Stimulated activated CD4-positive, alpha-beta T cell treated with anti-CD3 and anti-CD28 coated beads, Interleukin-15, amount 100 ng/mL, for 48 hours (primary cell): ENCODE data around the gene ARF4.
A peak's percentile ranks its signal among the peaks of the same experiment; 100 is the strongest.

Source experiments
- DNase-seq, 2 donors: peaks; one replicate each; pipeline ENCODE4 v3.0.0-alpha.2; 2020; ENCODE audit warnings: low read depth in 2 of 2

Gene ARF4

GRCh38 chr3:57582474-57583168 lies 14.5 kb downstream of the ARF4 start:
- DNase-seq = no peak

- DNase-seq = no peak
These were observed 19.3 kb downstream of the ARF4 start for GRCh38 chr3:57577801-57578200.

DNA sequence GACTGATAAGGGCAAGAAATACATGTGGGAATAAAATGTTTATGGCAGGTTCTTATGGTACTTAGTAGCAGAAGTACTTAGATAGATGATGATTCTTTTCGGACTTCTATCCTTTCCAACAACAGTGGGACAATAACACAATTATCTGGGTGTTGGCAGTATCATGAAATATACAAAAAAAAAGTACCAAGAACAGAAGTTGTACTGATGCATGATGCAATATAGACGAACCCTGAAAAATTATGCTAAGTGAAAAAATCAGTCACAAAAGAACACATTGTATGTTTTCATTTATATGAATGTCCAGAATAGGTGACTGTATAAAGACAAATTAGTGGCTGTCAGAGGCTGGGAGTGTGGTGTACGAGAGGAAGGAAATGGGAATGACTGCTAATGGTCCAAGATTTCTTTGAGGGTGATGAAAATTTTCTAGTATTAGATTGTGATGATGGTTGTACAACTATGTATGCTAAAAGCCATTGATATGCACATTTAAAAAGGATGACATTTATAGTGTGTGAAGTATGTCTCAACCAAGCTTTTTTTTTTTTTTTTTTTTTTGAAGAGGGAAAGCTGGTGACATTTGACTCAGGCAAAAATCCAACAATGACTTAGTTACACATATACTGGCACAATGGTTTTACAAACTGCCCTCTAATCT lies 21.0 kb downstream of the ARF4 start:
- DNase-seq = no peak

DNA sequence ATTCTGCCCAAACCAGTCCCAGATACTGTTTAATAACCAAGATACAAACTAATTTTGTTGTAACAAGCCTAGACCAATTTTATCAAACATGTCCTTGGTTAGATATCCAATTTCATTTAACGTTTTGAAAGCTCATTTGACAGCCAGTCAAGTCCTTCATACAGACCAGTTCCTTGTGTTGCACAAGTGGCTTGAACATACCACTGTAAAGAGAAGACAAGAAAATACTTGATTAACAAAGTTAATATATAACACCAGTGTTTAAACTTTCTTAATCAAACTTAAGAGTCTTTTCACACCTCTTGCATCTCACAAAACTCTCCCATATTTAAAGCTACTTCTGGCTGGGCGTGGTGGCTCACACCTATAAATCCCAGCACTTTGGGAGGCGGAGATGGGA lies 25.0 kb downstream of the ARF4 start:
- no peak for DNase-seq

GRCh38 chr3:57570878-57571277 lies 26.3 kb downstream of the ARF4 start:
- no peak for DNase-seq

- DNase-seq = no peak
These were observed 27.2 kb downstream of the ARF4 start for GRCh38 chr3:57569859-57570450.

GRCh38 chr3:57559526-57559925 lies 37.6 kb downstream of the ARF4 start:
- DNase-seq = no peak

DNA sequence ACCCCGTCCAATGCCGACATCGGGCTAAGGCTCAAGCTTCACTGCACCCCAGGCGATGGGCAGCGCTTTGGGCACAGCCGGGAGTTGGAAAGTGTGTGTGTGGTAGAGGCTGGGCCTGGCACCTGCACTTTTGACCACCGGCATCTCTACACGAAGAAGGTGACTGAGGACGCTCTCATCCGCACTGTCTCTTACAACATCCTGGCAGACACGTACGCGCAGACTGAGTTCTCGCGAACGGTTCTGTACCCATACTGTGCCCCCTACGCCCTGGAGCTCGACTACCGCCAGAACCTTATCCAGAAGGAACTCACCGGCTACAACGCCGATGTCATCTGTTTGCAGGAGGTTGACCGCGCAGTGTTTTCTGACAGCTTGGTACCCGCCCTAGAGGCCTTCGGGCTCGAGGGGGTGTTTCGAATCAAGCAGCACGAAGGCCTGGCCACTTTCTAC lies 40.0 kb downstream of the ARF4 start:
- DNase-seq = peak; percentile 20 to 24

DNA sequence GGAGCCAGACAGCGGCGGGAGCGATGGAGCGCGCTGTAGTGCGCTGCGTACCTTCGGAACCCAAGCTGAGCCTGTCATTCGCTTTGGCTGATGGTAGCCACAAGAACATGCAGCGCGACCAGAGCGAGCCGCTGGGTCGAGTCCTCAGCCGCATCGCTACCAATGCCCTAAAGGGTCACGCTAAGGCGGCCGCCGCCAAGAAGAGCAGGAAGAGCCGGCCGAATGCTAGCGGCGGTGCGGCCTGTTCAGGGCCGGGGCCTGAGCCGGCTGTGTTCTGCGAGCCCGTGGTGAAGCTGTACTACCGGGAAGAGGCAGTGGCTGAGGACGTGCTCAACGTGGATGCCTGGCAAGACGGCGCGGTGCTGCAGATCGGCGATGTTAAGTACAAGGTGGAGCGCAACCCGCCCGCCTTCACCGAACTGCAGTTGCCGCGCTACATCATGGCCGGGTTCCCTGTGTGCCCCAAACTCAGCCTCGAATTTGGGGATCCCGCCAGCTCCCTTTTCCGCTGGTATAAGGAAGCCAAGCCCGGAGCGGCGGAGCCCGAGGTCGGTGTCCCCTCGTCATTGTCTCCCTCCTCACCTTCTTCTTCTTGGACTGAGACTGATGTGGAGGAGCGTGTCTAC lies 40.6 kb downstream of the ARF4 start:
- peak in 1 of 2 donors; percentile 2 for DNase-seq

DNA sequence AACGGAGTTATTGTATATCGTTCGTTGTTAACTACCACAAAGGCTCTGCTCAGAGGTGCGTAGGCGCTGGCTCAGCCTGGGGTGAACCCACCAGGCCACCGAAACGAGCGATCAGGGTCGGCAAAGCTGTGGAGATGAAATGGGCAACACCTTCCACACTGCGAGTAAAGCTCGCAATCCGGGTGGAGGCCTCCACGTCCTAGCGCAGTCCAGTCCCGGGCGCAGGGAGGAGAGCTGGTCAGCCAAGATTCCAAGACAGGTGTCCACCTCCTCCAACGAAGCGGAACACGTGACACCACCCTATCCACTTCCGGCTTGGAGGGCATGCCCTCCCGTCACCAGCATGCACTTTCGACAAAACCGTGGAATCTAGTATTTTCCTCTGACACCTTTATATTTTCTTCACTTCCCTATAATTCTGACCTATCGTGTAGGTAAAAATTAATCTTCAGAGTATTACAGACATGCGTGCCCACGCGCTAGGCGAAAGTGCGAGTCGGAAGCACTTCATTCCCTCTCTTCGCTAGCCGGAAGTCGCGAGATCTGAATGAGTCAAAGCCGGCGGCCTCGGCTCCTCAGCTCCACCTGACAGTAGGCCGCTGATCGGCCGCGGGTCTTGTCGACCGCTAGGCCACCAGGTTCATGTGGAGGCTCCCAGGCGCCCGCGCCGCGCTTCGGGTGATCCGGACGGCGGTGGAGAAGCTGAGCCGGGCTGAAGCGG lies 41.2 kb downstream of the ARF4 start, which contains the start of gene PDE12:
Gene PDE12, plus strand, starts transcription at position 537 of the 721 bp plus-strand sequence. Its CDS starts 106 bp downstream, at position 643.
- peak; percentile 79 for DNase-seq

DNA sequence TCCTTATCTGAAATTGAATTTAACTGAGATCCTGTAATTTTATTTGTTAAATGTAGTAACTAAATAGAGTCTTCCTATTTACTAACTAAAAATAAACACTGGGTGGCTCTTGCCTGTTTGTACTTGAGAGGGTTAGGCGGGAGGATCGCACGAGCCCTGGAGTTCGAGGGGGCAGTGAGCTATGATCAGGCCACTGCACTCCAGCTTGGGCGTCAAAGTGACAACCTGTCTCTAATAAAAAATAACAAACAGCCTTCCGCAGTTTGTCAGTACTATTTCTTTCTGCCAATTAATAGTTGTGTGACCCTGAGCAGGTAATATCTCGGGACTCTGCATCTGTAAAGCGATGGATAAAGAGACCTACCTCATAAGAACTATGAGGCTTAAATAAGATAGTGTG lies 41.8 kb downstream of the ARF4 start:
- DNase-seq = no peak

GRCh38 chr3:57546616-57547015 lies 50.5 kb downstream of the ARF4 start:
- no peak for DNase-seq

GRCh38 chr3:57545636-57546268 lies 51.4 kb downstream of the ARF4 start:
- no peak for DNase-seq

DNA sequence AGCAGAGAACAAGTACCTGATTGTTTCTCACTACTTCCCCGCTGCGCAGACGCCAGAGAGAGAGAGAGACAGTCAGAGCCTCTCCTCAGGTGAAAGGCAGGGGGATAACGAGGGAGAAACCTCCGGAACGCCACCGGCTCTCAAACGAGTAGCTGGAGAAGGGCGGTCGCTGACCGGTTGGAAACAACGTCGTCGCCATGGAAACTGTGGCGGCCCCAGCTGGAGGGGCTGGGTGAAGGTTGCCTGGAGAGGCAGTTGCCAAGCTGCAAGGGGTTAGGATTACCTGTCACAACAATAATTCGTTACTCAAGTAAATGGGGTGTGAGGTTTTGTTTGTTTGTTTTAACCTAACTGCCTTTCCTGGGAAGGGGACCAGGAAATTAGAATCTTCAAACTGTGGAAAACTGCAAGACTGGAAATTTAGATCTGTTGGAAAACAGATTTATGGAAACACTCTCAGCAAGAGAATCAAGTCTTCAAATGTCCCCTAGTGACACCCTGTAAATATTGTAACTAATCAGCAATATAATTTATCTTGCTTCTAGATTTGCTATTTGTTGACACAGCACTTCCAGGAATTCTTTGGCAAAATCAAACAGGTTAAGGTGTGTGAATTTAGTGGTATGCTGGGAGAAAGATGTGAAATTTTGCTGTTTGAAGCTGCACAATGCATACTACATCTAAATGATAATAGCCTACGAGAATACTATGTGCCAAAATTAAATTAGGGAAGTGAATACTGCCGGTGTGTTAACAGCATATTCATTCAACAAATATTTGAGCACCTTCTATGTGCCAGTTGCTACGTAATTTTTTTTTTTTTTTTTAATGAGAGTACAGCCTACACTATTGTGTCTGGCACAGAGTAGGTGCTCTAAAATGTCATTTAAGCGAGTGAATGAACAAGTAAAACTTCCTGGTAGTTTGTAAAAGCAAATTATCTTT lies 52.7 kb downstream of the ARF4 start, which contains the start of gene DNAH12:
Gene DNAH12, minus strand, starts transcription at position 164 of the 945 bp plus-strand sequence. CDS start 1,474 bp downstream, outside the sequence.
- no peak for DNase-seq

- DNase-seq = no peak
These were observed 58.7 kb downstream of the ARF4 start for GRCh38 chr3:57538465-57538864.

GRCh38 chr3:57530071-57530608 lies 67.0 kb downstream of the ARF4 start:
- DNase-seq = no peak
